Measurements from ENCODE around the gene ZNF780B. TPM values are rescaled to one million over a fixed set of nuclear protein-coding genes. Genes with fewer than 3 reads are reported as not detected.

Gene ZNF780B
- total and polyA plus RNA-seq, 2 donors (not counting 1 experiment from before 2014, with no cell fraction given), result 8.5 to 57.6 TPM

DNA sequence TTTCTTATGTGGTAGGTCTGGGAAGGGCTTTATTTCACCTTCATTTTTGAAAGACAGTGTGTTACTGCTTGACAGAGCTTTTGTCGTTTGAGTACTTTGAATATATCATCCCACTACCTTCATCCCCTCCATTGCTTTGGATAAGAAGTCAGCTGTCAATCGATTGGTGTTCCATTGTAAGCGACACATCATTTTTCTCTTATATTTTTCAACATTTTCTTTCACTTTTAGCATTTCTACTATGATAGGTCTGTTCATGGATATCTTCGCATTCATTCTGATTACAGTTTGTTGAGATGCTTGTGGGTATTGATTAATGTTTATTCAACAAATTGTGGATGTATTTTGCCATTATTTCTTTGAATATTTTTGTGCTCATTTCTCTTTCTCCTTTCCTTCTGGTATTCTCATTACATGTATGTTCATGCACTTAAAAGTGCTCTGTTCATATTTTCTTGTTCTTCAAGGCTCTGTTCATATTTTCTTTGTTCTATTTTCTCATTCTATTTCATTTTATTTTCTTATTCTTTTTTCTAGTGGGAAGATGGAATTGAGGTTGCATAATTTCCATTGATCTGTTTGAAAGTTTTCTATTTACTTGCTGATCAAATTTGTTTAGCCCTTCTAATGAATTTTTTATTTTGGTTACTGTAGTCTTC, 30.0 kb downstream of the ZNF780B start:
- H3K27me3 ChIP-seq (replicated peaks in 1 of 4; ENCODE audit: control extremely low read depth in 1 of 4, control insufficient read depth in 3 of 4, insufficient read depth in 4 of 4, low read length in 3 of 4), result no peaks in the 10 kb centered on the region
- peaks cover 20 to 78% (median 44%) of the 10 kb centered on the region in 3 donors for H3K9me3 ChIP-seq (ENCODE audit: control extremely low read depth in 1 of 3, control insufficient read depth in 2 of 3, insufficient read depth in 1 of 3, low read length in 2 of 3)
- H3K36me3 ChIP-seq (replicated peaks in 1 of 2; ENCODE audit: control extremely low read depth in 1 of 2, control insufficient read depth in 1 of 2, extremely low read depth in 1 of 2, insufficient read depth in 2 of 2, low read length in 1 of 2), result no peaks in the 10 kb centered on the region
- H3K4me3 Mint-ChIP-seq, result no peak overlapping the region
- TF ChIP-seq EZH2 (IDR thresholded peaks at IDR 0.05; ENCODE audit: borderline replicate concordance, insufficient read depth, low read depth, low read length, poor library complexity, severe bottlenecking), result no peak
- TF ChIP-seq, protein P1, sequence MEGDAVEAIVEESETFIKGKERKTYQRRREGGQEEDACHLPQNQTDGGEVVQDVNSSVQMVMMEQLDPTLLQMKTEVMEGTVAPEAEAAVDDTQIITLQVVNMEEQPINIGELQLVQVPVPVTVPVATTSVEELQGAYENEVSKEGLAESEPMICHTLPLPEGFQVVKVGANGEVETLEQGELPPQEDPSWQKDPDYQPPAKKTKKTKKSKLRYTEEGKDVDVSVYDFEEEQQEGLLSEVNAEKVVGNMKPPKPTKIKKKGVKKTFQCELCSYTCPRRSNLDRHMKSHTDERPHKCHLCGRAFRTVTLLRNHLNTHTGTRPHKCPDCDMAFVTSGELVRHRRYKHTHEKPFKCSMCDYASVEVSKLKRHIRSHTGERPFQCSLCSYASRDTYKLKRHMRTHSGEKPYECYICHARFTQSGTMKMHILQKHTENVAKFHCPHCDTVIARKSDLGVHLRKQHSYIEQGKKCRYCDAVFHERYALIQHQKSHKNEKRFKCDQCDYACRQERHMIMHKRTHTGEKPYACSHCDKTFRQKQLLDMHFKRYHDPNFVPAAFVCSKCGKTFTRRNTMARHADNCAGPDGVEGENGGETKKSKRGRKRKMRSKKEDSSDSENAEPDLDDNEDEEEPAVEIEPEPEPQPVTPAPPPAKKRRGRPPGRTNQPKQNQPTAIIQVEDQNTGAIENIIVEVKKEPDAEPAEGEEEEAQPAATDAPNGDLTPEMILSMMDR (IDR thresholded peaks at IDR 0.05), result no peak
- no peaks in the 10 kb centered on the region for H3K4me1 Mint-ChIP-seq
- no peak overlapping the region for H3K9ac ChIP-seq (ENCODE audit: low read length)
- H3K79me2 ChIP-seq (ENCODE audit: control insufficient read depth, insufficient read depth, low read length), result no peaks in the 10 kb centered on the region
- ChIA-PET CTCF (no interaction called here), POLR2A (no interaction called here)
- peaks cover 28% of the 10 kb centered on the region for H3K9me3 Mint-ChIP-seq (ENCODE audit: insufficient read depth)
- H3K4me3 ChIP-seq (ENCODE audit: control extremely low read depth in 1 of 5, extremely low read depth in 1 of 5, insufficient read depth in 1 of 5, low read depth in 2 of 5, low read length in 4 of 5), result no peak overlapping the region
- H3K27ac Mint-ChIP-seq, result no peak overlapping the region
- H3K27me3 Mint-ChIP-seq, result no peaks in the 10 kb centered on the region
- no peak for DNase-seq
- H3K4me2 ChIP-seq (replicated peaks; ENCODE audit: low read depth, low read length, poor library complexity, severe bottlenecking), result no peak overlapping the region
- no CpG with 5 or more reads among the region's 4 CpGs for WGBS (ENCODE audit: insufficient coverage)
- intact Hi-C loops (cut with micrococcal nuclease), result no loop called here
- no peak overlapping the region for H2AFZ ChIP-seq (ENCODE audit: insufficient read depth, low read depth, low read length, poor library complexity, severe bottlenecking)
- H3K27ac ChIP-seq (ENCODE audit: low read length in 2 of 2), result no peak overlapping the region
- no peaks in the 10 kb centered on the region for H3K4me1 ChIP-seq (ENCODE audit: control insufficient read depth in 2 of 2, insufficient read depth in 2 of 2, low read length in 2 of 2)
- no peak for ATAC-seq (ENCODE audit: low read depth)
- no peaks in the 10 kb centered on the region for H4K20me1 ChIP-seq (ENCODE audit: control insufficient read depth, insufficient read depth, low read length, poor library complexity, severe bottlenecking)

DNA sequence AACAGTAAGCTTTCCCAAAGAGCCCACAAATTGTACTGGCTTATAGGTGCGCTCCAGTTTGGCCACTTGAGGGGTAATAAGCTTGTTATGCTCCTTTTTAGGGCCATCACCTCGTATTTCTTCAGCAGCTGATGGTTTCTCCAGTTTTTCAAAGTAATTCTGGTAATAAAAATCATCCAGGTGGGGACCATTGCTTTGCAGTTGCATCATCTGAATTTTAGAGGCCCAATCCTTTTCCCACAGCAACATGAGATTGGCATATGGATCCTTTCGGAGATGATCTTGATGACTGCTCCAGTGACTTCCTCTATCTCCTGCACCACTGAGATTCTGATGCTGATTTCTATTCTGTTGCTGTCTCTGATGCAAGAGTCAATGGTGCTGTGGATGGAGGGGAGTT, 32.1 kb downstream of the ZNF780B start:
- Mint-ChIP-seq H3K27me3 (no peaks in the 10 kb centered on the region), H3K4me3 (no peak overlapping the region), H3K9me3 (ENCODE audit: insufficient read depth) (peaks cover 22% of the 10 kb centered on the region), H3K27ac (no peak overlapping the region), H3K4me1 (no peaks in the 10 kb centered on the region)
- CTCF ChIA-PET, result no interaction called here
- no peak for TF ChIP-seq EZH2 (IDR thresholded peaks at IDR 0.05; ENCODE audit: borderline replicate concordance, insufficient read depth, low read depth, low read length, poor library complexity, severe bottlenecking)
- TF ChIP-seq, protein P1 (IDR thresholded peaks at IDR 0.05), result no peak
- Histone ChIP-seq H4K20me1 (ENCODE audit: control insufficient read depth, insufficient read depth, low read length, poor library complexity, severe bottlenecking) (no peaks in the 10 kb centered on the region), H3K9ac (ENCODE audit: low read length) (no peak overlapping the region), H3K79me2 (ENCODE audit: control insufficient read depth, insufficient read depth, low read length) (no peaks in the 10 kb centered on the region), H3K27ac (ENCODE audit: low read length in 2 of 2) (no peak overlapping the region), H3K36me3 (replicated peaks in 1 of 2; ENCODE audit: control extremely low read depth in 1 of 2, control insufficient read depth in 1 of 2, extremely low read depth in 1 of 2, insufficient read depth in 2 of 2, low read length in 1 of 2) (no peaks in the 10 kb centered on the region), H2AFZ (ENCODE audit: insufficient read depth, low read depth, low read length, poor library complexity, severe bottlenecking) (no peak overlapping the region), H3K9me3 (ENCODE audit: control extremely low read depth in 1 of 3, control insufficient read depth in 2 of 3, insufficient read depth in 1 of 3, low read length in 2 of 3) (peaks cover 15 to 66% (median 37%) of the 10 kb centered on the region in 3 donors), H3K27me3 (replicated peaks in 1 of 4; ENCODE audit: control extremely low read depth in 1 of 4, control insufficient read depth in 3 of 4, insufficient read depth in 4 of 4, low read length in 3 of 4) (no peaks in the 10 kb centered on the region), H3K4me1 (ENCODE audit: control insufficient read depth in 2 of 2, insufficient read depth in 2 of 2, low read length in 2 of 2) (no peaks in the 10 kb centered on the region), H3K4me2 (replicated peaks; ENCODE audit: low read depth, low read length, poor library complexity, severe bottlenecking) (no peak overlapping the region), H3K4me3 (ENCODE audit: control extremely low read depth in 1 of 5, extremely low read depth in 1 of 5, insufficient read depth in 1 of 5, low read depth in 2 of 5, low read length in 4 of 5) (no peak overlapping the region)
- POLR2A ChIA-PET, result no interaction called here
- no peak for DNase-seq
- intact Hi-C loops (cut with micrococcal nuclease), result no loop called here
- WGBS (ENCODE audit: insufficient coverage), result 44% methylated on average over 1 of the region's 3 CpGs
- no peak for ATAC-seq (ENCODE audit: low read depth)

Measured in B cell (primary cell).